Erythroblast (primary cell): ENCODE results near the gene HSCB.
"Not testable (repeated sequence)": the region's sequence is repeated elsewhere in the genome, so short reads cannot be mapped to it uniquely, and the experiment has no call there.

ENCODE experiments used
- DNase-seq, 2 experiments: peaks; one replicate each; lab custom pipeline; 2025; lab: John Stamatoyannopoulos, UW
- GATA1 ChIP-seq: IDR thresholded peaks from 2 replicates; pipeline ENCODE4 v1.6.1; 2011; ENCODE audit warnings: low read depth, mild to moderate bottlenecking, control low read depth, low read length, moderate library complexity
- POLR2A ChIP-seq: IDR thresholded peaks from 2 replicates; pipeline ENCODE4 v1.6.1; 2011; ENCODE audit warnings: mild to moderate bottlenecking, low read length

Gene HSCB

GRCh38 chr22:28792491-28793383 is 50.9 kb downstream of the HSCB start:
- no peak for TF ChIP-seq GATA1
- TF ChIP-seq POLR2A: no peak
- no peak for DNase-seq

GRCh38 chr22:28793976-28794584 is 52.2 kb downstream of the HSCB start:
- no peak for DNase-seq
- no peak for TF ChIP-seq GATA1
- peak; percentile 13 for TF ChIP-seq POLR2A

- no peak for DNase-seq
- TF ChIP-seq GATA1: no peak
These were observed 53.3 kb downstream of the HSCB start for GRCh38 chr22:28795071-28795693.

GRCh38 chr22:28795932-28796856 is 54.4 kb downstream of the HSCB start:
- TF ChIP-seq GATA1 (no peak), POLR2A (peak; percentile 20)
- DNase-seq: no peak

GRCh38 chr22:28798810-28799605 is 57.2 kb downstream of the HSCB start:
- peak; percentile 74 to 87 for DNase-seq
- TF ChIP-seq POLR2A: peak; percentile 68
- no peak for TF ChIP-seq GATA1

- DNase-seq: peak; percentile 67 to 81
- TF ChIP-seq GATA1 (no peak), POLR2A (no peak)
These were observed 57.9 kb downstream of the HSCB start for GRCh38 chr22:28799606-28800307.

- peak; percentile 94 to 97 for DNase-seq
- TF ChIP-seq POLR2A: peak; percentile 95
- TF ChIP-seq GATA1: no peak
These were observed 58.6 kb downstream of the HSCB start, which contains the start of gene XBP1 for GRCh38 chr22:28800308-28801041. TSS of gene XBP1 (minus strand) at chr22:28800569.

GRCh38 chr22:28801845-28802594 is 60.2 kb downstream of the HSCB start:
- TF ChIP-seq GATA1 (no peak), POLR2A (no peak)
- peak; percentile 55 to 61 for DNase-seq

GRCh38 chr22:28802595-28803123 is 60.8 kb downstream of the HSCB start:
- DNase-seq: peak; percentile 46 to 53
- TF ChIP-seq GATA1 (no peak), POLR2A (no peak)

- not testable (repeated sequence) for DNase-seq
These were observed 63.6 kb downstream of the HSCB start for GRCh38 chr22:28805426-28805825.
